Measurements from ENCODE around the gene PIGU. TPM values are rescaled to one million over a fixed set of nuclear protein-coding genes. Genes with fewer than 3 reads are reported as not detected.

Gene PIGU
- total RNA-seq, 1 donor from 2014 or later = 5.5 TPM

- no peak for DNase-seq (ENCODE audit: low read depth)
- H3K27me3 ChIP-seq (ENCODE audit: control insufficient read depth, insufficient read depth, low read length) = no peaks in the 10 kb centered on the region
- TF ChIP-seq, protein P1, sequence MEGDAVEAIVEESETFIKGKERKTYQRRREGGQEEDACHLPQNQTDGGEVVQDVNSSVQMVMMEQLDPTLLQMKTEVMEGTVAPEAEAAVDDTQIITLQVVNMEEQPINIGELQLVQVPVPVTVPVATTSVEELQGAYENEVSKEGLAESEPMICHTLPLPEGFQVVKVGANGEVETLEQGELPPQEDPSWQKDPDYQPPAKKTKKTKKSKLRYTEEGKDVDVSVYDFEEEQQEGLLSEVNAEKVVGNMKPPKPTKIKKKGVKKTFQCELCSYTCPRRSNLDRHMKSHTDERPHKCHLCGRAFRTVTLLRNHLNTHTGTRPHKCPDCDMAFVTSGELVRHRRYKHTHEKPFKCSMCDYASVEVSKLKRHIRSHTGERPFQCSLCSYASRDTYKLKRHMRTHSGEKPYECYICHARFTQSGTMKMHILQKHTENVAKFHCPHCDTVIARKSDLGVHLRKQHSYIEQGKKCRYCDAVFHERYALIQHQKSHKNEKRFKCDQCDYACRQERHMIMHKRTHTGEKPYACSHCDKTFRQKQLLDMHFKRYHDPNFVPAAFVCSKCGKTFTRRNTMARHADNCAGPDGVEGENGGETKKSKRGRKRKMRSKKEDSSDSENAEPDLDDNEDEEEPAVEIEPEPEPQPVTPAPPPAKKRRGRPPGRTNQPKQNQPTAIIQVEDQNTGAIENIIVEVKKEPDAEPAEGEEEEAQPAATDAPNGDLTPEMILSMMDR (IDR thresholded peaks at IDR 0.05; ENCODE audit: insufficient read depth, low read length, severe bottlenecking) = no peak
- no peak overlapping the region for H3K4me3 ChIP-seq (ENCODE audit: low read depth, low read length)
- no peaks in the 10 kb centered on the region for H3K36me3 ChIP-seq (ENCODE audit: control insufficient read depth, insufficient read depth, low read length)
- no peak for FAIRE-seq
Measured at GRCh38 chr20:34564833-34565232, 112.1 kb downstream of the PIGU start.

DNA sequence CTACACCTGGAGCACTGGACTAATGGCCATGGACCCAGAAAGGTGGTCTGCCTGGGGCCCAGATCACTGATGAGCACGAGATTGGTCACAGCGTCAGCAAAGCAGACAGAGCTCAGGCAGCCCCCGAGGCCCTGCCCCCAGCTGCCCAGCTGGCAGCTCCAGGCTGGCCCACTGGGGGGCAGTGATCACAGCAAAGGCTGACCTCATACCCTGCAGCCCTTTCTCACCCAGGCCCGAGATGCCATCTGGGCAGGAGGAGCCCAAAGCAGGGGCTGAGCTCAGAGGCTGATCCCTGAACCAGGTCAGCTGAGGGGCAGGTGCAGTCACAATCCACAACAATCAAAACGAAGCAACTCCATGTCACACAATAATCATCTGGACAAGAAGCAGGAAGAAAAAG, 114.3 kb downstream of the PIGU start:
- FAIRE-seq (no peak), DNase-seq (ENCODE audit: low read depth) (no peak)
- H3K27me3 ChIP-seq (ENCODE audit: control insufficient read depth, insufficient read depth, low read length) = no peaks in the 10 kb centered on the region
- TF ChIP-seq, protein P1 (IDR thresholded peaks at IDR 0.05; ENCODE audit: insufficient read depth, low read length, severe bottlenecking) = peak; percentile 23
- no peaks in the 10 kb centered on the region for H3K36me3 ChIP-seq (ENCODE audit: control insufficient read depth, insufficient read depth, low read length)
- H3K4me3 ChIP-seq (ENCODE audit: low read depth, low read length) = no peak overlapping the region

DNA sequence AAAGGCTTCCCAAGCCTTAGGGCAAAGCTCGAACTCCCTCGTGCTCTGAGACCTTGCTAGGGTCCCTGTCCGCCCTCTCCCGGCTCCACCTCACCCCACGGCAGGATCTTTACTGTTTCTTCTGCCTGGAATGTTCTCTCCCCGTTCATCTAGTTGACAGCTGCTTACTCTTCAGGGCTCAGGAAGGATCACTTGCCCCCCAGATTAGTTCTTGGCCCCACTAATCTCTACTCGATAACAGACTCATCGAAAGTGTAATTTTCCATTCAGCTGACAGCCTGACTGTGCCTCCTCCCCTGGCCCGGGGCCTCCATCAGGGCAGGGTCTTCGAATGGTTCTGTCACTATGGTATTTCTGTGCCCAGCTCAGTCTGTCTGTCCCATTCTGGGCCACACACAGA, 115.2 kb downstream of the PIGU start:
- TF ChIP-seq, protein P1 (IDR thresholded peaks at IDR 0.05; ENCODE audit: insufficient read depth, low read length, severe bottlenecking) = no peak
- no peak overlapping the region for H3K4me3 ChIP-seq (ENCODE audit: low read depth, low read length)

DNA sequence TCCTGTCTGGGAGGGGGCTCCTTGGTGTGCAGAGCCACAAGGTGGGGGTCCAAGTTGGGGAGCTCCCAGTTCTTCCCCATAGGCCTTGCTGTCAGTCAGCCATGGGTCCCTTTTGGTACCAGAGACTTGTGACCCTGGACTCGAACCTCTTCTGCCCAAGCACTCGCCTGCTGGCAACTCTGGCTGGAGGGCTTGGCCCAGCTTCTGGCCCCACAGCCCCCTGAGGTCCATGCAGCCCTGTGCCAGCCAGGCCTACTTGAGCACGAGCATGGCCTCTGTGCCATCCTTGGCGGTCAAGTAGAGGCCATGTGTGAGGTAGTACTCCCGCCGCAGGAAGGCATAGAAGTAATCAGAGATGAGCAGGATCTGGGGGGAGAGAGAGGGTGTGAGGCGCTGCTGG, 116.3 kb downstream of the PIGU start:
- TF ChIP-seq, protein P1 (IDR thresholded peaks at IDR 0.05; ENCODE audit: insufficient read depth, low read length, severe bottlenecking) = no peak
- DNase-seq (ENCODE audit: low read depth) (no peak), FAIRE-seq (no peak)
- Histone ChIP-seq H3K27me3 (ENCODE audit: control insufficient read depth, insufficient read depth, low read length) (no peaks in the 10 kb centered on the region), H3K36me3 (ENCODE audit: control insufficient read depth, insufficient read depth, low read length) (no peaks in the 10 kb centered on the region), H3K4me3 (ENCODE audit: low read depth, low read length) (no peak overlapping the region)

More for the DNA sequence above, 115.2 kb downstream of the PIGU start:
- Histone ChIP-seq H3K27me3 (ENCODE audit: control insufficient read depth, insufficient read depth, low read length) (no peaks in the 10 kb centered on the region), H3K36me3 (ENCODE audit: control insufficient read depth, insufficient read depth, low read length) (no peaks in the 10 kb centered on the region)
- DNase-seq (ENCODE audit: low read depth) (no peak), FAIRE-seq (peak; percentile 70)

DNA sequence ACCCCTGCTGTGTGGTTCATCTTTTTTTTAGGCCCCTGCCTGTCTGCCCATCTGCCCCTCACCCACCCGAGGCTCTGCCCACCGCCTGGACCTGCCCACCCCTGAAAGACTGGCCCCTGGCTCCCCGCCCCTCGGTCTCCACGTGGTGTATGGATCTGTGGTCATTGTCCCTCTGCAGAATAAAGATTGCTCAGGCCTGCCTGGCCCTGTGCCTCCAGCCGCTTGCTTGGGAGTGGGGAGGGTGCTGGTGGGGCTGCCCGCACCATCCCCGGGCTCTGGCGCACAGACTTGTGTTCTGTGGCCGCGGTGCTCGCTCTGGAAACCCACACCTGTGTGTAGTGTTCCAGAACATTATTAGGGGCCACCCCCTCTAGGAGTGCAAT, 116.8 kb downstream of the PIGU start:
- no peak for FAIRE-seq
- Histone ChIP-seq H3K4me3 (ENCODE audit: low read depth, low read length) (no peak overlapping the region), H3K36me3 (ENCODE audit: control insufficient read depth, insufficient read depth, low read length) (no peaks in the 10 kb centered on the region), H3K27me3 (ENCODE audit: control insufficient read depth, insufficient read depth, low read length) (no peaks in the 10 kb centered on the region)
- no peak for DNase-seq (ENCODE audit: low read depth)
- TF ChIP-seq, protein P1 (IDR thresholded peaks at IDR 0.05; ENCODE audit: insufficient read depth, low read length, severe bottlenecking) = no peak
